GM21825 (cell line): Measurements from ENCODE around the gene ZNF813.
"Not testable (repeated sequence)": the region's sequence is repeated elsewhere in the genome, so short reads cannot be mapped to it uniquely, and the experiment has no call there.

ENCODE experiments used
- ATAC-seq: cut with Tn5 transposase; IDR thresholded peaks from one replicate; pipeline ENCODE4 v1.9.1; 2021; ENCODE audit warnings: mild to moderate bottlenecking, moderate library complexity; ENCODE audit not compliant: unreplicated experiment

ZNF813 gene

GRCh38 chr19:53475470-53475869 lies 7.9 kb downstream of the ZNF813 start:
- ATAC-seq: not testable (repeated sequence)

DNA sequence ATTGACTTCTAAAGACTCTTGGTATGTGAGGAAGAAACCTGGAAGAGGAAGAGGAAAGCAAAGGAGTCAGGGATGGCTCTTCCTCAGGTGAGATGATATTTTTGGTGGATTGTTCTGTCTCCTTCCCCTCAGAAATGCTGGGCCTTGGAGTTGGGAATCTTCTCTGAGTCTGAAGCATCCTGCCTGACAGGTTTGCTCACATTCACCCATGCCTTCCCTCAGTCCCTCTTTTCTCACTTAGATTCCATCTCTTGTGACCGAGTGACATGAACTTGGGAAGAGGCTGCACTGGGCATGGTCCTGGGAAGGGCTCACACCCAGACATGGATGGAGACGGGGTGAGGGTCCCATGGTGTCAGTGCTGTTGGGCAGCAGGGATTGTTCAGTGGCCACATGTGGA lies 16.2 kb downstream of the ZNF813 start:
- not testable (repeated sequence) for ATAC-seq

DNA sequence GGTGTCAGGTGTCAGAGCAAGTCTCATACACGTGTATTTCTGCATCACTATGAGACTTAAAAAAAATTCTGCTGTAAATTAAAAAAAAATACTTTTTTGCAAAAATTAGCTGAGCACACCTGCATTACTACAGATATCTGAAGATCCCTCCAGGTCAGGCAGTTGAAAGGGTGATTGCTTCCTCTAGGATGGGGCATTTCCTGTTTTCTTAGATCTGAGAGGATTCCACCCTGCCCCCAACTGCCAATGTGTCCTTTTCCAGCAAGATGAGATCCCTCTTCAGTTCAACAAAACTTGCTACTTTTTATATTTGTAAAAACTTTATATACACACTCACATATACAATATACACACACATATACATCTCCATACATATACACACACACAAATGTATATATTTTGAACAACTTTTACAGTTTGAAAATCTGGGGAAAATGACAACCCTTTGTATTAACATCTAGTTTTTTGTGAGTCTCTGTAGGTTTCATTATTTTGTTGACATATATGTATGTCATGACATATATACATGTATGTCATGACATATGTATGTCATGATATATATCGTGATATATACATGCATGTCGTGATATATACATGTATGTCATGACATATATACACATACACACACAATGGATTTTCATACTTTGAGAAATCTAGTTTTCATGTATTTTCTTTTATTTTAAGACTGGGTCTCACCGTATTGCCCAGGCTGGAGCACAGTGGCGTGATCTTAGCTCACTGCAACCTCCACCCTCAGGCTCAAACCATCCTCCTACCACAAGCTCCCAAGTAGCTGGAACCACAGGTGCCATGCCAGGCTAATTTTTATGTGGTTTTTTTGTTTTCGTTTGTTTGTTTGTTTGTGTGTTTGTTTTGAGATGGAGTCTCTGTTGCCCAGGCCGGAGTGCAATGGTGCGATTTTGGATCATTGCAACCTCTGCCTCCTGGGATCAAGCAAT lies 17.8 kb downstream of the ZNF813 start:
- ATAC-seq: no peak

DNA sequence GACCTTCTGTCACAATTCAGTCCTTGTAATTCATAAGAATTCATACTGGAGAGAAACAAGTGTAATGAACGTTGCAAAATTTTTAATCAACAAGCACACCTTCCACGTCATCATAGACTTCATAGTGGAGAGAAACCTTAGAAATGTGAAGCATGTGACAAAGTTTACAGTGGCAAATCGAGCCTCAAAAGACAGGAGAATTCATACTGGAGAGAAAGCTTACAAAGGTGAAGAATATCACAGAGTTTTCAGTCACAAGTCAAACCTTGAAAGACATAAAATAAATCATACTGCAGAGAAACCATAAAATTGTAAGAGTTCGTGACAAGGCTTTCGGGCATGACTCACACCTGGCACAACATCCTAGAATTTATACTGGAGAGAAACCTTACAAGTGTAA lies 24.6 kb downstream of the ZNF813 start:
- no peak for ATAC-seq

DNA sequence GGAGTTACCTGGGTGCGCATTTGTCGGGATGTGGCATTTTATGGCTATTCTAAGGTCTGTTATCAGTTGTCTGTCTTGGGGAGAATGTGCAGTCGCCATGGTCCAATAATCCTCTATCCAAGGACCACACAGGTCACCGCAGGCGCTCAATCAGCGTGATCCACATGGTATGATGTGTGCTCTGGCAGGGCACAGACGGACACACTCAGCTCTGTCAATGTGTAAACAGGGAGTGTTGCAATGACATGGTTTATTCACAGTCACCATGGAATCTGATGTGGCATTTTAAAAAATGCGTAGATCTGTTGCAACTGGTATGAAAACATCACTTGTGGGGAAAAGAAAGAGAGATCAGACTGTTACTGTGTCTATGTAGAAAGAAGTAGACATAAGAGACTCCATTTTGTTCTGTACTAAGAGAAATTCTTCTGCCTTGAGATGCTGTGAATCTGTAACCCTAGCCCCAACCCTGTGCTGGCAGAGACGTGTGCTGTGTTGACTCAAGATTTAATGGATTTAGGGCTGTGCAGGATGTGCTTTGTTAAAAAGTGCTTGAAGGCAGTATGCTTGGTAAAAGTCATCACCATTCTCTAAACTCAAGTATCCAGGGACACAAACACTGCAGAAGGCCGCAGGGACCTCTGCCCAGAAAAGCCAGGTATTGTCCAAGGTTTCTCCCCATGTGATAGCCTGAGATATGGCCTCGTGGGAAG lies 29.9 kb downstream of the ZNF813 start:
- ATAC-seq: not testable (repeated sequence)

GRCh38 chr19:53498024-53498395 lies 30.5 kb downstream of the ZNF813 start:
- ATAC-seq: not testable (repeated sequence)

DNA sequence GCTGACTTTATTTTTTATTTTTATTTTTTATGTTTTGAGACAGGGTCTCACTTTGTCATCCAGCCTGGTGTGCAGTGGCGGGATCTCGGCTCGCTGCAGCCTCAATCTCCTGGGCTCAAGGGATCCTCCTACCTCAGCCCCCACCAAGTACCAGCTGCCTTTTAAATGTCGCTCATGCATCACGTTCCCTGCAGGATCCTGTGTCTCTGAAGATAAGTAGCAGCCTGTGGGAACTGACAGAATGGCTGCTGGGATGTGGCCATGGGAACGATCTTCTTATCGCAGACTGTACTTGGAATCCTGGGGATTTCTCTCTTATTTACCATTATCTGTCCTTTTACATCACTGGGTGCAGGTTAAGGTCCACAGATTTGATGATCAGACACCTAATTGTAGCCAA lies 35.6 kb downstream of the ZNF813 start:
- ATAC-seq: not testable (repeated sequence)

GRCh38 chr19:53503671-53504364 lies 36.3 kb downstream of the ZNF813 start:
- not testable (repeated sequence) for ATAC-seq

- not testable (repeated sequence) for ATAC-seq
Measured at GRCh38 chr19:53504365-53504703, 36.8 kb downstream of the ZNF813 start.

- ATAC-seq: no peak
Measured at GRCh38 chr19:53504885-53505284, 37.4 kb downstream of the ZNF813 start.

GRCh38 chr19:53506728-53507127 lies 39.2 kb downstream of the ZNF813 start:
- no peak for ATAC-seq

GRCh38 chr19:53507523-53508442 lies 40.2 kb downstream of the ZNF813 start:
- ATAC-seq: no peak

DNA sequence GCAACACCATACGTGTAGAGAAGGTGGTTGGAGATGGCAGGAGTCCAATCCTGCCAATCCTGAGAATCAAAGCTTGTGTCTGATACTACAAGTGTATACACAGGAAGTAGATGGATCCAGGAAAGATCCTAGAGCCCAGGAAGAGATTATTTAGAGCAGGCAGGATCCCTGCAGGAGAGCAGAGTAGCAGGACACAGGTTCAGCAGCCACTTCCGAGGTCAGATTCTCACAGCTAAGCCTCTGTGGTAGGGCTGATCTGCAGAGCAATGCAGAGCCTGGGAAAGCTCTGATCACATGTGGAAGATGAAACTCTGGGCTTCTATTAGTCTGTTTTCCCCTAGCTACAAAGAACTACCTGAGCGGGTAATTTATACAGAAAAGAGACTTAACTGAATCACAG lies 41.9 kb downstream of the ZNF813 start:
- no peak for ATAC-seq

DNA sequence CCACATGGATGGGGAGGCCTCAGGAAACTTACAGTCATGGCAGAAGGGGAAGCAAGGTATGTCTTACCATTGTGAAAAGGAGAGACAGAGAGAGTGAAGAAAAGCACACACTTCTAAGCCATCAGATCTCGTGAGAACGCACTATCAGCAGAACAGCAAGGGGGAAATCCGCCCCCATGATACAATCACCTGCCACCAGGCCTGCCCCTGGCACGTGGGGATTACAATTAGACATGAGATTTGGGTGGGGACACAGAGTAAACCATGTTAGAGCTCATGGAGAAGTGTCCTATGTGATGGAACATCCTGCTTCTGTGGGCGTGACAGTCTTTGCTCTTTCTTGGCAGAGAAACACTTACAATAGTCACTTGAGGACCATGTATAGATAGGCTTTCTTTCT lies 42.3 kb downstream of the ZNF813 start:
- ATAC-seq: no peak

DNA sequence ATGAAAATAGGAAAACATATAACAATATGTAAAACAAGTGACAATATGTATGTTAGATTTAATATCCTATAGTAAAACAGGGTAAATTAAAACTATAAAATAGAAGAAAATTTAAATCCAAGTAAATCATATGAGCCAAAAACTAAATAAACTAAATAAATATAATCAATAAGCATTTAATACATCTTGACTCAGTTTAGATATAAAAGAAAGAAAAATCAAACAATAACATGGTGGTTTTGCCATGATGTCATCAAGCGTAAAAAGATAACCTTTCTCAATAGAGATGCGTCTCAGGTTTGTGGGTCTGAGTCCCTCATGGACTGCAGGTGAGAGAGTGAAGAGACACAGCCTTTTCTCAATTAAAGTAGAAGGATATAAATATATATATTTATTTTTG lies 43.8 kb downstream of the ZNF813 start:
- ATAC-seq: no peak

DNA sequence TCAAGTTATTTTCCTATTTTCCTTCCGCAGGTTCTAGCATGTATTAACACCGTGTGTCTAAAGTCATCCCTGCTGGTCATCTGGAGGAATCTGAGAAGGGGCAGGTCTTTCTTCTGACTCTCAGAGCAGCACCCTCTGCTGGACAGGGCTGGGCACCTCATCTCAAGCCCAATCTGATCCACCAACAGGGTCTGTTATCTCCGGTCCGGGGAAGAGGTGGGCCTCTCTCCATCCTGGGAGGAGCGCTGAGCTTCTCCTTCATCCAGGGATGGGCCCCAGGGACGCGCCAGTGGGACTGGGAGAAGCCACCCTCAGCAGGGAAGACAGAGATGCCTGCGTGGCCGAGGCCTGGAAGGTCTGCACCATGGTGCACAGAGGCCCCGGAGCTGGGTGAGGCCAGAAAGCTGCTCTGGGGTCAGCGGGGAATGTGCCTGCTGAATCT lies 44.4 kb downstream of the ZNF813 start:
- ATAC-seq: no peak

DNA sequence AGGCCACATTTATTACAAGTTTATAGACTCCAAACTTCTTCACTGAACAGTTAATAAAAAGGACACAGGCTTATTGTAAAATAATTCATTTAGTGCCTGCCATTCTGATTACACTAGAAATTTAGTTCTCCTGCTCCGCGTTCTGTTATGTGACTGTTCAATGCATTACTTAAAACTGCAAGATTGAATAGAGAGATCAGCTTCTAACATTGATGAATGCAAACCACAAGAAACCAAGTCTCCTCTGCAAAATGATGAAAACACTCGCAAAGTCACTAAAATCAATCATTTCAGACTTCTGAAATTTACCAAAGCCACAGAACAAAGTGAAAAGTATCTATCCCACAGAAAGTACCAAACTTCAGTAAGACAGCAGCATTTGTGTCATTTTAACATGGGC lies 47.5 kb downstream of the ZNF813 start:
- not testable (repeated sequence) for ATAC-seq

DNA sequence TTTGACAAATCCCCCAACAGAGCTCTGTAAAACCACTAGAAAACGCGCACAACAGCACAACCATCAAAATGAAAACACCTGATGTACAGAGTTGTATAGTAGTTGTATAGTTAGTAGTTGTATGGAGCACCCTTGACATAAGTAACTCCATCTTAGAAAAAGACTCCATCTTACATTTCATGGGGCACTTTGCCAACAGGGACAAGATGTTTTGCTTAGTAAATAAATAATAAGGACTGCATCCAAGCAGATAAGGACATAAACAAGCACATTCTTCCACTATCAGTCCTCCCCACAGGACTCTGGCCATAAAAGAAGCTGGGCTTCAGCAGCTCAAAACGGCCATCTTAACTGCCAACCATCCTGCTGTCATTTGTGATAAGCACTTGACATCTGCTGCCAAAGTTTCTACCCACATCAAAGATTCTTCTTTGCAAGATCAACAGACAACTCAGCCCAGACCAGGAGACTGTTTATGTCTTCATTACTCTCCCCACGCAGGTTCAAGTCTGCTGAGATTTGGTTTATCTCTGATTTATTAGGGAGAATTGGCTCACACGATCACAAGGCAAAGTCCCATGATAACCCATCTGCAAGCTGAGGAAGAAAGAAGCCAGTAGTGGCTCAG lies 49.7 kb downstream of the ZNF813 start:
- no peak for ATAC-seq

DNA sequence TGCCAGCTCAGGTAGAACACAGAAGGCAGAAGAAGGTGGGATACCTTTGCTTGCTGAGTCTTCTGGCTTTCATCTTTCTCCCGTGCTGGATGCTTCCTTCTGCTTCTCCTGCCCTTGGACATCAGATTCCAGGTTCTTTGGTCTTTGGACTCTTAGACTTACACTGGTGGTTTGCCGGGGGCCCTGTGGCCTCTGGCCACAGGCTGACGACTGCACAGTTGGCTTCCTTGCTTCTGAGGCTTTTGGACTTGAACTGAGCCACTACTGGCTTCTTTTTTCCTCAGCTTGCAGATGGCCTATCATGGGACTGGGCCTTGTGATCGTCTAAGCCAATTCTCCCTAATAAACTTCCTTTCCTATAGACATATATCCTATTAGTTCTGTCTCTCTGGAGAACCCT lies 50.6 kb downstream of the ZNF813 start:
- no peak for ATAC-seq

GRCh38 chr19:53518716-53519115 lies 51.2 kb downstream of the ZNF813 start:
- no peak for ATAC-seq
